GM19099 (cell line): Measurements from ENCODE around the gene IMP4.

Experiments
- POLR2A ChIP-seq: IDR thresholded peaks from 3 replicates; pipeline ENCODE4 v1.6.1; 2011; ENCODE audit warnings: low read depth; ENCODE audit not compliant: insufficient read length; ENCODE audit errors: extremely low read depth

The IMP4 gene

DNA sequence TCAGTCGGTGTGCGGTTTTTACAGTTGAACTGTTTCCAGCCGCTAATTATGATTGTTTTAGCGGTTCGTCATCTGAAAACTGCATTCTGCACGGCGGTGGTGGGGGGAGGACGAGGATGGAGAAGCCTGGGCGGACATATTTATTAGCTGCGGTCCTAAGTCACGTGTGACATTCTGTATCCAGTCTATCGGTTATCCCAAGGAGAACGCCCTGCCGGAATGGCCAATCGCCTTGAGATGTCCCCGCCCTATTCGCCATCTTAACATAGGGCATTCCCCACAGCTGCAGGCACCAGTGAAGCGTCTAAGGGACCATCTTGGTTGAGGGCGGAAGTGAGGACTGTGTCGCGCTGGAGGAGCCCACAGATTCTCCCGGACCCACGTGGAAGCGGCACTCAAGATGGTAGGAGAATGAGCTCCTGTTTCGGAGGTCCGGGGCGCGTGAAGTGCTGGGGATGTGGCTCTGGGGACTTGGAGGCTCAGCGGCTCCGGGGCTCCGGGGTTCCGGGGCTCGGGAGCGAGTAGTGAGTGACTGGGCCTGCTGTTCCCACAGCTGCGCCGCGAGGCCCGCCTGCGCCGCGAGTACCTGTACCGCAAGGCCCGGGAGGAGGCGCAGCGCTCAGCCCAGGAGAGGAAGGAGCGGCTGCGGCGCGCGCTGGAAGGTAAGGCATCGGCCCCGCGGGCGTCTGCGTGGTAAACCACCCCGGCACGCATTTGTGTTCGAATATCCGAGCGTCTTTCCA lies at the start of gene IMP4:
Gene IMP4 (plus strand): TSS at position 365 of the 743 bp plus-strand sequence. CDS start 36 bp downstream, at position 401.
- TF ChIP-seq POLR2A: peak; percentile 71

GRCh38 chr2:130300258-130300969 lies 42.3 kb upstream of the IMP4 start:
- TF ChIP-seq POLR2A: no peak

DNA sequence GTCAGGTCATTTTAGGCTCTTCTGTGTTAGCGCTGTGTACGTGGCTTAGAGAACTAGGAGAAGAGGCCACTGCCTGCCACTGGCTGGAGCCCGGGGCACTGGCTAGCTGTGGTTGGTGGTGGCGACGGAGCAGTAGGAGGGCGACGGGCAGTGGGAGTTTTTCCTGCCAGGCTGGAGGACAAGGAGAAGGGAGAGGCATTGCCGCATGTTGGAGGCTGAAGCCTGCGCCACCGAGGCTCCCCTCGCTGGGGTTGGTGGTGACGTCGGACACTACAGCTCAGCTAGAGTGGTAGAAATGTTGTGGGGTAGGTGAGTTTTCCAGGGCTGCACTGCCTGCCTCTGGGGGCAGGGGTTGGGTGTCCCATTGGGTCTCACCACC lies 41.7 kb upstream of the IMP4 start:
- no peak for TF ChIP-seq POLR2A

DNA sequence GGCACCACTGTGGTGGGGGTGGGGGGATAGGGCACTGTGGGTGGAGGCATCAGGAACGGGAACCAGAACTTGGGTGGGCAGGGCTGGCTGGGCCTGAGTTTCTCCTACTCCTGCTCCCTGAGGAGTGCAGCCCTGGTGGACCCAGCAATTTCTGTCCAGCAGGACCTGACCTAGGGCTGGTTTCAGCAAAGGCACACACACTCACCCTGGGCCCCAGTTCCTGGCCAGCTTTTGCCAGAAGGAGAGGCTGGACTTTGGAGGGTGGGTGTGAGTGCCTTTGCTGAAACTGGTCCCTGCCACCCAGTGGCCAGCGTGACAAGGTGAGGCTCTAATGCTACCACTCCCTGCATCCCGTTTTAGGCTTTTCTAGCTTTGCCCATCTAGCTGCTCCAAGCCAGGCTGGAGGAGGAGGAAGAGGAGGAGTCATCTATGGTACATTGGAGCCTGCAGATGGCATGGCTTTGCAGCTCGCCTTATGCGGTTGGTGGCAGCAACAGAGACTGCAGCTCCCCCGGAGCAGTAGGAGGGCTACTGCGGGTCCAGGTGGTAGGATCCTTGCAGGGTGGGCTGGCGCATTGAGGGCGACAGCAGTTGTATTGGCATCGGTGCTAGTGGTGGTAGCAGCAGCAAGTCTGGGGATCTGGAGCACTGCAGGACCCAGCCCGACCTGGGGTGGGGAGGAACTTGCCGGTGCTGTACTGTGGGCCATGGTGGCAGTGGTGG lies 40.4 kb upstream of the IMP4 start:
- TF ChIP-seq POLR2A: no peak

- TF ChIP-seq POLR2A: no peak
Measured at GRCh38 chr2:130303169-130303568, 39.5 kb upstream of the IMP4 start.

DNA sequence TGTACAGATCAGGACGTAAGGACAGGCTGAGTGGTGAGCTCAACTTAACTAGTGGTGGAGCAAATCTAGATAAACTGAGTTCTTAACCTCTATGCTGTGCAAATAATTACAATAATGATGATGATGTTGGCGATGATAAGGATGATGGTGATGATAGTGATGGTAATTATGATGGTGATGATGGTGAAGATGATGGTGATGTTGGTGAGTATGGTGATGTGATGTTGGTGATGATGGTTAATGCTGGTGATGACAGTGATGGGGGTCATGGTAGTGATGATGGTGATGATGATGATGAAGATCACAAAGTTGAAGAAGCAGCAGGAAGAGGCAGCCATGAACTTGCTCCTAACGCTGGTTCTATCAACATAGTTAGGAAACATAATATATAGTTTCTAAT lies 38.0 kb upstream of the IMP4 start:
- TF ChIP-seq POLR2A: no peak

- no peak for TF ChIP-seq POLR2A
Measured at GRCh38 chr2:130307850-130308249, 34.8 kb upstream of the IMP4 start.

DNA sequence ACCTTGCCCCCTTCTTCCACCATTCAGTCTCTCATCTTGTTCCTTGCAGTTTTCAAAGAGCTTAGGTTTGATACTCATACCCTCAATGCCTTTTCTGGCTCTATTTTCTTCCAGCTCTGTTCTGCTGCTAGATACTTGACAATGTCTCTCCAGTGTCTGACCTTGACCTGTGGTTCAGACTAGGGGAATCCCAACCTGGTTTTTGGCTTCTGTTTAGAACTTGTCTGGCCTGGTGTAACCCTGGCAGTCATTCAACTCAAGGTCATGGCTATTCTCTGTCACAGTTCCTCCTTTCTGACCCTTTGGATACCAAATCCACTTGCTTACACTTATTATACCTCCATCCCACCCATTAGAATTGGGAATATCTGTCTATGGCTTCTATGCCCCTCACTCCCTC lies 31.8 kb upstream of the IMP4 start:
- no peak for TF ChIP-seq POLR2A

DNA sequence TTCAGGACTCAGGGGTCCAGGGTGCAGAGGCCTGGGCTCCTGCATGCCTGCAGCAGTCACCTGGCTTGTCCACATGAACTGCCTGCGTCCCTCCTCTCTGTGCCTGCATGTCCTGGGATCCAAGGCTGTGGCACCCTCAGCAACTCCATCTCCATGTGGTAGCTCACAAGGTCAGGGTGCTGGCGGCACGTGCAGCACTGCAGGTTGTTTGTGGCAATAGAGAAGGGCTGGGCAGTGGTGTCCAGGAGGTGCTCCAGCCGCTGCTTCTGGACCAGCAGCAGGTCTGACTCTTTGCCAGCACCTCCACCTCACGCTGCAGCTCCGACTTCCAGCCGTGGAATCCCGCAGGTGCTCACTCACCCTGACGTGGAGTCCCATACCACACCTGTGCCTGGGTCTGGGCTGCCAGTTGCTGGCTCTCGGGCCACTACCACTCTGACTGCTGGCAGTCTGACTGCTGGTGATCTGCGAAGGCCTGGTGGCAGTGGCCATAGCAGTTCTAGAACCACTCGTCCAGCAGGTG lies 28.8 kb upstream of the IMP4 start:
- no peak for TF ChIP-seq POLR2A

DNA sequence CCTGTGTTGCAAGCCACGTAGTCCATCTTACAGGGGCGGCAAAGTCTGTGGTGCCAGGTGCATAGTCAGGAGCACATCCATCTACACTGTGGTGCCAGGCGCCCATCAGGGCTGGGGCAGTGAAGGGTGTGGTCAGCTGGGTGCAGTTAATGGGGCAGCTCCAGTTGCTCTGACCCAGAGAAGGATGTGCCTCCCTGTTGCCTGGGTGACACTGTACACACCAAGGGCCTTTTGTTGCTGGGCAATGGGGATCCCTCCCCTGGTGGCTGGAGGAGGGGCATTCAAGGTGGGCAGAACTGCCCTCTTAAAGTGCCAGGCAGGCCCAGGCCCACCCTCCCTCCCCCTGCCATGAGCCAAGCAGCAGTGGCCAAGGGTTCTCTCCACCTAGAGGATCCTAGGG lies 28.3 kb upstream of the IMP4 start:
- TF ChIP-seq POLR2A: no peak

DNA sequence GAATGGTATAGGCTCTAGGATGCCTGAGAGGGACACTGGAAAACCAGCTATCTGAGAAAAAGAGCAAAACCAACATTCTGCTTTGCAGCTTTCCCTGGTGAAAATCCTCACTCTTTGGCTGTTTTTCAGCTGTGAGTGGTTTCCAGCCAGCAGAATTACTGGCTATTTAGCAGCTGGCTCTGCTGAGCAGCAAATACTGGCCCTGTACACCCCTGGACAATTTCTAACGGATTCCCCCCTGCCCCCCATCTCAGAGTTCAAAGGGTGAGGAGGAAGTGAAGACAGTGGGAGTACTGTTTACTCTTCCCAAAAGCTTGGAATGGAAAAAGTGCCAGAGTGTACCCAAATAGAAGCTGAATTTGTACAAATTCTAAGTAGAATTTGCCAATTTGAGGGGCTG lies 26.1 kb upstream of the IMP4 start:
- no peak for TF ChIP-seq POLR2A

- no peak for TF ChIP-seq POLR2A
Measured at GRCh38 chr2:130318906-130319305, 23.8 kb upstream of the IMP4 start.

DNA sequence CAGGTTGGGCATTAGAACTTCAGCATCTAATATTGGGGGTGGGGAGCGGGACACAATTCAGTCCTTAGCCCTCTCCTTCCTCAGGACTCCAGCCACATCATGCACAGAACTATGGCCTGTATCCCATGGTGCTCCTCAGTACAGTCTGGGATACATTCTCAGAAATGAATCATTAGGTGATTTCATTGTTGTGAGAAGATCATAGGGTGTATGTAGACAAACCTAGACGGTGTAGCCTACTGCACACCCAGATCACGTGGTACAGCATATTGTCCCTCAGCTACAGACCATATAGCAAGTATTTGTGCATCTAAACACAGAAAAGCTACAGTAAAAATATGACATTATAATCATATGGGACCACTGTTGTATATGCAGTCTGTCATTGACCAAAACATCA lies 23.2 kb upstream of the IMP4 start:
- TF ChIP-seq POLR2A: no peak

- TF ChIP-seq POLR2A: no peak
Measured at GRCh38 chr2:130327703-130328527, 14.8 kb upstream of the IMP4 start.

- no peak for TF ChIP-seq POLR2A
Measured at GRCh38 chr2:130328710-130329109, 14.0 kb upstream of the IMP4 start.
